Endothelial cell (in vitro differentiated cells): ENCODE measurements around the gene OSBPL10. TPM values are rescaled to one million over a fixed set of nuclear protein-coding genes. Genes with fewer than 3 reads are reported as not detected.

Experiments used
- DNase-seq: peaks from one replicate; pipeline ENCODE4 v3.0.0; 2021; ENCODE audit warnings: low spot score
- H3K27ac Mint-ChIP-seq: one replicate; pipeline ENCODE4 v1.8.0; 2021; ENCODE audit warnings: mixed read lengths, inconsistent platforms; ENCODE audit not compliant: unreplicated experiment
- H3K27me3 Mint-ChIP-seq: one replicate; pipeline ENCODE4 v1.8.0; 2021; ENCODE audit warnings: mild to moderate bottlenecking, moderate library complexity, mixed read lengths, inconsistent platforms; ENCODE audit not compliant: unreplicated experiment
- H3K36me3 Mint-ChIP-seq: one replicate; pipeline ENCODE4 v1.8.0; 2021; ENCODE audit warnings: mild to moderate bottlenecking, low read depth, mixed read lengths, inconsistent platforms; ENCODE audit not compliant: unreplicated experiment
- H3K4me1 Mint-ChIP-seq: one replicate; pipeline ENCODE4 v1.8.0; 2021; ENCODE audit warnings: mild to moderate bottlenecking, mixed read lengths, inconsistent platforms; ENCODE audit not compliant: unreplicated experiment
- H3K4me3 Mint-ChIP-seq: one replicate; pipeline ENCODE4 v1.8.0; 2021; ENCODE audit warnings: mild to moderate bottlenecking, mixed read lengths, inconsistent platforms; ENCODE audit not compliant: unreplicated experiment
- H3K9me3 Mint-ChIP-seq: one replicate; pipeline ENCODE4 v1.8.0; 2021; ENCODE audit warnings: mixed read lengths, inconsistent platforms; ENCODE audit not compliant: unreplicated experiment
- total RNA-seq: library from RNA; stranded (reverse); fragmentation: NEBNext Ultra II Directional; extraction: Animal tissue kit (Norgen Biotek cat#: 25700); gene quantifications from one replicate; pipeline ENCODE4 v1.2.1, GENCODE V29; 2021; ENCODE audit not compliant: unreplicated experiment
- TF ChIP-seq, protein P1 (sequence below): fragments of 200-600 bp; sonication (generic); IDR thresholded peaks from one replicate; pipeline ENCODE4 v1.5.0; 2021; ENCODE audit warnings: antibody characterized with exemption; ENCODE audit not compliant: unreplicated experiment

Gene OSBPL10
- total RNA-seq, 1 donor from 2014 or later, result 61.0 TPM

DNA sequence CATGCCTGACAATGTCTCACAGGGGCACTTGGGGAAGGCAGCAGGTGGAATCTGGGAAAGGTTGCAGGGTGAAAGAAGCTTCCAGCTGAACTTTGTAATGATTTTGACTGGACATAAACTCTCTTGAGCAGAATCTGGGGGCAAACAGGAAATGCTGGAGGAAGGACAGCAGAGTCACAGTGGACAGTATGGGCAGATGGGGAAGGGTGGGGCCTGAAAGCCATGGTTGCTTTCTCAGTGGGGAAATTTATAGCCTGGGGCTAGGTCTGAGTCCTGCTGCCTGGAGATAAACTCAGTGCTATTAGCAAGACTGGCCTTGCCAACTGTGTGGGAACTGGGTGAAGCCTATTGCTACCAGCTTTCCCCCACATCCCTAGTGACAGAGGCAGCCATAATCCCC is 203.2 kb downstream of the OSBPL10 start:
- Mint-ChIP-seq H3K27ac (no peak overlapping the region), H3K36me3 (peaks cover 9% of the 10 kb centered on the region), H3K27me3 (no peaks in the 10 kb centered on the region), H3K9me3 (no peaks in the 10 kb centered on the region), H3K4me3 (no peak overlapping the region), H3K4me1 (peaks cover 12% of the 10 kb centered on the region)
- DNase-seq, result no peak
- TF ChIP-seq, protein P1, sequence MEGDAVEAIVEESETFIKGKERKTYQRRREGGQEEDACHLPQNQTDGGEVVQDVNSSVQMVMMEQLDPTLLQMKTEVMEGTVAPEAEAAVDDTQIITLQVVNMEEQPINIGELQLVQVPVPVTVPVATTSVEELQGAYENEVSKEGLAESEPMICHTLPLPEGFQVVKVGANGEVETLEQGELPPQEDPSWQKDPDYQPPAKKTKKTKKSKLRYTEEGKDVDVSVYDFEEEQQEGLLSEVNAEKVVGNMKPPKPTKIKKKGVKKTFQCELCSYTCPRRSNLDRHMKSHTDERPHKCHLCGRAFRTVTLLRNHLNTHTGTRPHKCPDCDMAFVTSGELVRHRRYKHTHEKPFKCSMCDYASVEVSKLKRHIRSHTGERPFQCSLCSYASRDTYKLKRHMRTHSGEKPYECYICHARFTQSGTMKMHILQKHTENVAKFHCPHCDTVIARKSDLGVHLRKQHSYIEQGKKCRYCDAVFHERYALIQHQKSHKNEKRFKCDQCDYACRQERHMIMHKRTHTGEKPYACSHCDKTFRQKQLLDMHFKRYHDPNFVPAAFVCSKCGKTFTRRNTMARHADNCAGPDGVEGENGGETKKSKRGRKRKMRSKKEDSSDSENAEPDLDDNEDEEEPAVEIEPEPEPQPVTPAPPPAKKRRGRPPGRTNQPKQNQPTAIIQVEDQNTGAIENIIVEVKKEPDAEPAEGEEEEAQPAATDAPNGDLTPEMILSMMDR, result no peak

DNA sequence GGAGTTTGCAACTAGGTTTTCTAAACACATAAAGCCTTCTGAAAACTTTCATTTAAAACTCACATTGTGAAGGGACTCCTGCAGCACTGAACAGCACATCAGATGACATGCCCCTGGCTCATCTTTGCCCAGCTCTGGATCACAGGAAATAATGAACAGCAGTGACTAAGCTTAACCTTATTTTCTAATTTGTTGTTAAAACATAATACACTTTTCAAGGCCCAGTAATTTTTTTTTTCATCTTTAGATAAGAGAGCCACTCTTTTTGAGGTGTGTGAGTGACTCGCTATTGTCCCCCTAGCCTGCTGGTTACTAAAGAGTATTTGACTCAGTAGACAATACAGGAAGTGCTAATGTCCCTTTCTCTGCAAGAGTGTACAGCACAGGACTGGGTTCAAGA is 204.0 kb downstream of the OSBPL10 start:
- TF ChIP-seq, protein P1, result no peak
- peaks cover 9% of the 10 kb centered on the region for H3K36me3 Mint-ChIP-seq
- H3K4me3 Mint-ChIP-seq, result no peak overlapping the region
- no peaks in the 10 kb centered on the region for H3K27me3 Mint-ChIP-seq
- no peak overlapping the region for H3K27ac Mint-ChIP-seq
- no peak for DNase-seq
- peaks cover 12% of the 10 kb centered on the region for H3K4me1 Mint-ChIP-seq
- H3K9me3 Mint-ChIP-seq, result no peaks in the 10 kb centered on the region

DNA sequence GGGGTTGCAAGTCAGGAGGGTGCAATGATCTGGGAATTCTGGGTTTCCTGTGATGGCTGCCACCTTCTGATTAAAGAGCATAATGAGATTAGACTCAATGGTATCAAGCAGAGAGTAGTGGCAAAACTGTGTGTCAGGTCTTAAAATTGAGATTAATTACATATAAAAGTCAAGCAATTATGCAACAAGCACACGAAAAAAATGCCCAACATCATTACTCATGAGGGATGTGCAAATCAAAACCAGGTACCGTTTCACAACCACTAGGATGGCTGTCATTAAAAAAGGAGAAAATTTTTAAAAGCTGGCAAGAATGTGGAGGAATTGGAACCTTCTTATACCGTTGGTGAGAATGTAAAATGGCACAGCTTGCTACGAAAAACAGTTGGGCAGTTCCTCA is 205.0 kb downstream of the OSBPL10 start:
- TF ChIP-seq, protein P1, result no peak
- H3K27me3 Mint-ChIP-seq, result no peaks in the 10 kb centered on the region
- peaks cover 9% of the 10 kb centered on the region for H3K36me3 Mint-ChIP-seq
- H3K9me3 Mint-ChIP-seq, result no peaks in the 10 kb centered on the region
- H3K27ac Mint-ChIP-seq, result no peak overlapping the region
- no peak overlapping the region for H3K4me3 Mint-ChIP-seq
- no peak for DNase-seq
- H3K4me1 Mint-ChIP-seq, result peaks cover 12% of the 10 kb centered on the region

DNA sequence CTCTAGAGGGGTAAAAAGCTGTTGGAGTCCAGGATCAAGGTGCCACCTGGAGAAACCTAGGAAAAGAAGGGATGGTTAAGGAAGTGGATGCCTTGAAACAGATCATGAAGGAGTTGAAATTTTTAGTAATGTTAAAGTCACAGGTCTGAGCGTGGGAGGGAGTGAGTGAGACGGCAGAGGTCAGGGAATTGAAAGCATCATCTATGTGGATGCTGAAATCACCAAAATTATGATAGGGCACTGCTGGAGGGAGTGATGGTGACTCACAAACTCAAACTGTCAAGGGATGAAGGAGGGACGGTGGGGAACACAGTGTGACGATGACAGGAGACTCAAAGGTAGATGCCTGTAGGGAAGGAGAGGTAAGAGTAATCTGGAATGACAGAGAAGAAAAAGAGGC is 205.7 kb downstream of the OSBPL10 start:
- no peaks in the 10 kb centered on the region for H3K9me3 Mint-ChIP-seq
- no peak overlapping the region for H3K4me3 Mint-ChIP-seq
- H3K36me3 Mint-ChIP-seq, result peaks cover 9% of the 10 kb centered on the region
- no peak overlapping the region for H3K27ac Mint-ChIP-seq
- DNase-seq, result no peak
- H3K4me1 Mint-ChIP-seq, result peaks cover 12% of the 10 kb centered on the region
- no peaks in the 10 kb centered on the region for H3K27me3 Mint-ChIP-seq
- TF ChIP-seq, protein P1, result no peak

DNA sequence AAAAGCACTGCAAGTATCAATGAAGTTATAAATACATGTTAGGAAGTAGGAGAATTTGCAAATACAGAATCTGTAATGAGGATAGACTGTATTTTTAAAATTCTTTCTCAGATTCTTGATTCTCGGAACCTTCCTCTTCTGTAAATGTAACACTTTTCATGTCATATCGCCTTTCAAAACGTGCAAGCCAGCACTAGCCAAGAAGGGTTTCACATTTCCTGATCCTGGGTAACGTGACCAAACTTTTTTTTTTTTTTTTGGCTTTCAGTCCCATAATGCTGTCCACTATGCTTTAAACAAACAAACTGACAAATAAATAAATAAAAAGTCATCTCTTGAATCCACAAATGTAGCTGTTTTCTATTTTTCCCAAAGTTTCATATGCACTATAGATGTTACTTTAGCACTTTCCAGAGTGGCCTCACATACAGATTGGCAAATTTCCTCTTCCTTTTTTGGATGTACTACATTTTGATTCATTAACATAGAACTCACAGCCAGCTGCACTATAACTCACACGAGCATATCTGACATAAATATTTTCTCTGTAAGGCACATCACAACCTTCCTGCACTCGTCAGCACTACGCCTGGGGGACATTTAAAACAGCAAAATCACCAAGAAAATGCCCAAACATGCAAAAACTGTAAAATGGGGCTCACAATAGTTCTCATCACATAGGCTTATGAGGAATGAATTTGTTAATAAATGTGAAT is 208.1 kb downstream of the OSBPL10 start:
- DNase-seq, result no peak
- H3K36me3 Mint-ChIP-seq, result peaks cover 3% of the 10 kb centered on the region
- H3K27me3 Mint-ChIP-seq, result no peaks in the 10 kb centered on the region
- no peak overlapping the region for H3K4me3 Mint-ChIP-seq
- no peak overlapping the region for H3K27ac Mint-ChIP-seq
- TF ChIP-seq, protein P1, result no peak
- H3K4me1 Mint-ChIP-seq, result peaks cover 14% of the 10 kb centered on the region
- H3K9me3 Mint-ChIP-seq, result no peaks in the 10 kb centered on the region
